ENCODE results near the gene ANKRD40CL.

Gene ANKRD40CL

GRCh38 chr17:50768346-50768761, 1.0 kb upstream of the ANKRD40CL start:
- no peaks in the 10 kb centered on the region for H3K9me3 Mint-ChIP-seq
- peaks cover 10% of the 10 kb centered on the region for H3K27me3 Mint-ChIP-seq (ENCODE audit: low read depth, poor library complexity)
- DNase-seq: no peak
- H3K4me1 Mint-ChIP-seq: peaks cover 39% of the 10 kb centered on the region
- H3K27ac Mint-ChIP-seq: no peak overlapping the region
- H3K36me3 Mint-ChIP-seq (ENCODE audit: low read depth): no peaks in the 10 kb centered on the region
- TF ChIP-seq, protein P1, sequence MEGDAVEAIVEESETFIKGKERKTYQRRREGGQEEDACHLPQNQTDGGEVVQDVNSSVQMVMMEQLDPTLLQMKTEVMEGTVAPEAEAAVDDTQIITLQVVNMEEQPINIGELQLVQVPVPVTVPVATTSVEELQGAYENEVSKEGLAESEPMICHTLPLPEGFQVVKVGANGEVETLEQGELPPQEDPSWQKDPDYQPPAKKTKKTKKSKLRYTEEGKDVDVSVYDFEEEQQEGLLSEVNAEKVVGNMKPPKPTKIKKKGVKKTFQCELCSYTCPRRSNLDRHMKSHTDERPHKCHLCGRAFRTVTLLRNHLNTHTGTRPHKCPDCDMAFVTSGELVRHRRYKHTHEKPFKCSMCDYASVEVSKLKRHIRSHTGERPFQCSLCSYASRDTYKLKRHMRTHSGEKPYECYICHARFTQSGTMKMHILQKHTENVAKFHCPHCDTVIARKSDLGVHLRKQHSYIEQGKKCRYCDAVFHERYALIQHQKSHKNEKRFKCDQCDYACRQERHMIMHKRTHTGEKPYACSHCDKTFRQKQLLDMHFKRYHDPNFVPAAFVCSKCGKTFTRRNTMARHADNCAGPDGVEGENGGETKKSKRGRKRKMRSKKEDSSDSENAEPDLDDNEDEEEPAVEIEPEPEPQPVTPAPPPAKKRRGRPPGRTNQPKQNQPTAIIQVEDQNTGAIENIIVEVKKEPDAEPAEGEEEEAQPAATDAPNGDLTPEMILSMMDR (IDR thresholded peaks at IDR 0.05): no peak
- H3K4me3 Mint-ChIP-seq: no peak overlapping the region

GRCh38 chr17:50767030-50767429, 288 bp downstream of the ANKRD40CL start:
- H3K27ac Mint-ChIP-seq: peak overlapping the region; percentile 54
- TF ChIP-seq, protein P1 (IDR thresholded peaks at IDR 0.05): no peak
- H3K9me3 Mint-ChIP-seq: no peaks in the 10 kb centered on the region
- DNase-seq: no peak
- no peak overlapping the region for H3K4me3 Mint-ChIP-seq
- H3K36me3 Mint-ChIP-seq (ENCODE audit: low read depth): no peaks in the 10 kb centered on the region
- H3K27me3 Mint-ChIP-seq (ENCODE audit: low read depth, poor library complexity): peaks cover 10% of the 10 kb centered on the region
- H3K4me1 Mint-ChIP-seq: peaks cover 46% of the 10 kb centered on the region

DNA sequence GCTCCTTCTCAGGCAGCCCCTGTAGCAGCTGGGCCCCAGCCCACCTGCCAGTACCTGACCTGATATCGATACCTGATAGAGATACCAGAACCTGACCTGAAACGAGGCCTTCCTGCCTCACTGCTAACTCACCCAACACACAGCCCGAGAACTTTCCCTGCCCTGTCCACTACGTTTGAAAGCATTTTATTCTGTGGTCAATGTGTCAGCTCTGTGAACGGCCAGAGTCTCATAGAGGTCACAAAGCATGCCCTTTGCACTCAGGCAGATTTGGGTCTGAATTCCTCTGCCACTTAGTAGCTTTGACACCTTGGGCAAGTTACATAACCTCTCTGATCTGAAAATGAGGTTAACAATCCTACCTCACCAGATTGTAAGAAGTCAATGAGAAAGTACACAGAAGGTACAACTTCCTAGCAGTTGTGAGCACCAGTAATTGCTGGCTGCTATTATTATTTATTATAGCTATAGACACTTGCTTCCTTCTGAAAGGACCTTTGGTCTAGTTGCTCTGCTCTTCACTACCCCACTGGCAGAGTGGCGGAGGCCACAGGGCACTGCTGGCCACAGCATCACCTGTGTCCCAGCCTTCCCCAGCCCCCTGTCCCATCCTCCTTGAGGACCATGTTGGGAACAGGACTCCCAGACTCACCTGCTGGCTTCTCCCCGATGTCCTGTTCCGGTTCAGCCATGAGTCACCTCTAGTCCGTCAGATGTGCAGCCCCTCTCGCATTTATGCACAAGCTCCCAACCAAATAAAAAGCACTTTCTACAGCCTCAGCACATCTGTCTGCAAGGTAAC, 895 bp downstream of the ANKRD40CL start:
- H3K27me3 Mint-ChIP-seq (ENCODE audit: low read depth, poor library complexity): peaks cover 10% of the 10 kb centered on the region
- peaks cover 44% of the 10 kb centered on the region for H3K4me1 Mint-ChIP-seq
- H3K27ac Mint-ChIP-seq: peak overlapping the region; percentile 54
- no peak for DNase-seq
- no peaks in the 10 kb centered on the region for H3K9me3 Mint-ChIP-seq
- H3K36me3 Mint-ChIP-seq (ENCODE audit: low read depth): no peaks in the 10 kb centered on the region
- TF ChIP-seq, protein P1 (IDR thresholded peaks at IDR 0.05): no peak
- no peak overlapping the region for H3K4me3 Mint-ChIP-seq

- Mint-ChIP-seq H3K36me3 (ENCODE audit: low read depth) (no peaks in the 10 kb centered on the region), H3K27me3 (ENCODE audit: low read depth, poor library complexity) (peaks cover 10% of the 10 kb centered on the region), H3K4me1 (peaks cover 44% of the 10 kb centered on the region), H3K9me3 (no peaks in the 10 kb centered on the region), H3K27ac (peak overlapping the region; percentile 7), H3K4me3 (no peak overlapping the region)
- DNase-seq: no peak
- TF ChIP-seq, protein P1 (IDR thresholded peaks at IDR 0.05): no peak
These were observed 1.7 kb downstream of the ANKRD40CL start for GRCh38 chr17:50765454-50766221.

GRCh38 chr17:50764734-50765149, 2.6 kb downstream of the ANKRD40CL start:
- Mint-ChIP-seq H3K27ac (peak overlapping the region; percentile 0), H3K27me3 (ENCODE audit: low read depth, poor library complexity) (peaks cover 4% of the 10 kb centered on the region), H3K4me1 (peaks cover 44% of the 10 kb centered on the region), H3K9me3 (no peaks in the 10 kb centered on the region), H3K36me3 (ENCODE audit: low read depth) (no peaks in the 10 kb centered on the region), H3K4me3 (no peak overlapping the region)
- no peak for DNase-seq
- TF ChIP-seq, protein P1 (IDR thresholded peaks at IDR 0.05): no peak

Data from nephron progenitor cell (in vitro differentiated cells).